GM12873 (cell line): ENCODE measurements around the gene MYO1H.

Experiments used
- TF ChIP-seq, protein P1 (sequence below): IDR thresholded peaks from 2 replicates; pipeline ENCODE4 v1.5.1; 2012; ENCODE audit warnings: low read depth, mild to moderate bottlenecking, moderate library complexity, low read length, control low read depth; ENCODE audit not compliant: insufficient read depth; ENCODE audit errors: missing control alignments

MYO1H gene

GRCh38 chr12:109346920-109347319 lies 780 bp upstream of the MYO1H start:
- TF ChIP-seq, protein P1, sequence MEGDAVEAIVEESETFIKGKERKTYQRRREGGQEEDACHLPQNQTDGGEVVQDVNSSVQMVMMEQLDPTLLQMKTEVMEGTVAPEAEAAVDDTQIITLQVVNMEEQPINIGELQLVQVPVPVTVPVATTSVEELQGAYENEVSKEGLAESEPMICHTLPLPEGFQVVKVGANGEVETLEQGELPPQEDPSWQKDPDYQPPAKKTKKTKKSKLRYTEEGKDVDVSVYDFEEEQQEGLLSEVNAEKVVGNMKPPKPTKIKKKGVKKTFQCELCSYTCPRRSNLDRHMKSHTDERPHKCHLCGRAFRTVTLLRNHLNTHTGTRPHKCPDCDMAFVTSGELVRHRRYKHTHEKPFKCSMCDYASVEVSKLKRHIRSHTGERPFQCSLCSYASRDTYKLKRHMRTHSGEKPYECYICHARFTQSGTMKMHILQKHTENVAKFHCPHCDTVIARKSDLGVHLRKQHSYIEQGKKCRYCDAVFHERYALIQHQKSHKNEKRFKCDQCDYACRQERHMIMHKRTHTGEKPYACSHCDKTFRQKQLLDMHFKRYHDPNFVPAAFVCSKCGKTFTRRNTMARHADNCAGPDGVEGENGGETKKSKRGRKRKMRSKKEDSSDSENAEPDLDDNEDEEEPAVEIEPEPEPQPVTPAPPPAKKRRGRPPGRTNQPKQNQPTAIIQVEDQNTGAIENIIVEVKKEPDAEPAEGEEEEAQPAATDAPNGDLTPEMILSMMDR = peak; percentile 53

DNA sequence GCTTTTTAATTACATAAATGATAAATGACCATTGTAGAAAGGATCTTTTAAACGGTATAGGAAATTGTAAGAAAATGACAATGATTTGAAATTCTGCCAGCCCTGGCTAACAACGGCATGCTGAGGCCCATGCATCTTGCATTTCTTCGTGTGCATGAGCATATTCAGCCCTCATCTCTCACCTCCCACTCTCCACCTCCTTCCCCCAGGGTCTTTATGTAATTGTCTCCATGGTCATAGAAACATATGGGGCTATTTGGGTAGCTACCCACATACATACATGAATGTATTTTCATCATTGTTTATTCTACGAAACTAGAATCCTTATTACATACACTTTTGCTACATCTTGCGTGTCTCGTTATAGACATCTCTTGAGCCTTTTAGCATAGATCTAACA lies 4.5 kb downstream of the MYO1H start:
- TF ChIP-seq, protein P1 = no peak

GRCh38 chr12:109356577-109356976 lies 8.9 kb downstream of the MYO1H start:
- TF ChIP-seq, protein P1 = no peak

GRCh38 chr12:109357032-109357431 lies 9.3 kb downstream of the MYO1H start:
- TF ChIP-seq, protein P1 = no peak

- TF ChIP-seq, protein P1 = no peak
Observed at GRCh38 chr12:109358154-109358869, 10.6 kb downstream of the MYO1H start.

DNA sequence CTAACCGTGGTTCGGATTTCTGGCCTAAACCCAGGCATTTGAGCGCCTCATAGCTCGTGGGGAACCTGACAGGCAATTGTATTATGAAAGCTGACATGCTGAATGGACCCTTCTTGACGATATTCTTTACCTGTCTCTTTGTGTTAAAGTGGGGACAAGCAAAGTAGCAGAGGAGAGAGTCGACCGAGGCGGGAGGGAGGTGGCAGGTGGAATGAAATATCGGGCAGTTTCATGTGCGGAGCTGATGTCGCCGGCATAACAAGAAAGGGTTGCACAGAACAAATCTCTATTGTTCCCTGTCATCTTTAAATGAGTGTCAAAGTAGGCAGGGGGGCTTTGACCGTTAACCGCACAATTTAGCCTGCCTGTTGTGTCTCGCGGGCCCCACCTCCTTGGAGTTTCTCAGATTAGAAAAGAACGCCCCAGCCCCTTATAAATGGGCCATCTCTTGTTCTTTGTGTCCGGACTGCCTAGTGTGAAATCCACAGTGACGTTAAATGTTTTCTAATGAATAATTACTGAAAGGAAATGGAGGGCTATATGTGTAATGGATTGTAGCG lies 11.5 kb downstream of the MYO1H start:
- TF ChIP-seq, protein P1 = no peak

DNA sequence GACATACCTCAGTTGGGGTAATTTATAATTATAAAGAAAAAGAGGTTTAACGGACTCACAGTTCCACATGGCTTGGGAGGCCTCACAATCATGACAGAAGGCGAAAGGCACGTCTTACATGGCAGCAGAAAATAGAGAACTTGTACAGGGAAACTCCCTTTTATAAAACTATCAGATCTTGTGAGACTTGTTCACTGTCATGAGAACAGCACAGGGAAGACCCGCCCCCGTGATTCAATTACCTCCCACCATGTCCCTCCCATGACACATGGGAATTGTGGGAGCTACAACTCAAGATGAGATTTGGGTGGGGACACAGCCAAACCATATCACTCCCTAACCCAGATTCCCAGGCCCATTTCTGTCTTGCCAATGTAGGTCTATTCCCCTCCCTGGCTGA lies 22.1 kb downstream of the MYO1H start:
- TF ChIP-seq, protein P1 = no peak
